Measurements from ENCODE around the gene LRRFIP1. TPM values are rescaled to one million over a fixed set of nuclear protein-coding genes. Genes with fewer than 3 reads are reported as not detected.

LRRFIP1 gene
- total RNA-seq, 1 donor from 2014 or later, result 216 TPM

DNA sequence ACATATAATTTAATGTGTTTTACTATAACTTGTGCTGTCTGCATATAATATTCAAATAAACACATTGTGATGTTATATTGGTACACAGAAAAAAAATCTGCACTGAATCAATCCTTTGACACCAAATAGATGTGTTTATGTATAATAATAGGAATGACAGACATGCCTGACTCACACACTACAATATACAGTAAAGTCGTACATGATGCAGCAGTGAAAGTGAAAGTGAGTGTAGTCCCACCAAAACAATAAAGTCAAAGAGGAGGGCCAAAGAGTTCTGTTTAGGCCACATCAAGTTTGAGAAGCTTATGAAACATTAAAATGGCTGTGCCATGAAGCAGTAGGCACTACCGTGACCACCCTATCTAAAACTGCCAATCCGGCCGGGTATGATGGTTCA is 163.0 kb downstream of the LRRFIP1 start:
- intact Hi-C loops (cut with micrococcal nuclease), result no loop called here
- Mint-ChIP-seq H3K27me3 (no peaks in the 10 kb centered on the region), H3K9me3 (peaks cover 3% of the 10 kb centered on the region), H3K27ac (peak overlapping the region; percentile 51), H3K4me3 (no peak overlapping the region), H3K36me3 (ENCODE audit: low read depth) (peaks cover 22% of the 10 kb centered on the region), H3K4me1 (peaks cover 4% of the 10 kb centered on the region)
- DNase-seq, result no peak

DNA sequence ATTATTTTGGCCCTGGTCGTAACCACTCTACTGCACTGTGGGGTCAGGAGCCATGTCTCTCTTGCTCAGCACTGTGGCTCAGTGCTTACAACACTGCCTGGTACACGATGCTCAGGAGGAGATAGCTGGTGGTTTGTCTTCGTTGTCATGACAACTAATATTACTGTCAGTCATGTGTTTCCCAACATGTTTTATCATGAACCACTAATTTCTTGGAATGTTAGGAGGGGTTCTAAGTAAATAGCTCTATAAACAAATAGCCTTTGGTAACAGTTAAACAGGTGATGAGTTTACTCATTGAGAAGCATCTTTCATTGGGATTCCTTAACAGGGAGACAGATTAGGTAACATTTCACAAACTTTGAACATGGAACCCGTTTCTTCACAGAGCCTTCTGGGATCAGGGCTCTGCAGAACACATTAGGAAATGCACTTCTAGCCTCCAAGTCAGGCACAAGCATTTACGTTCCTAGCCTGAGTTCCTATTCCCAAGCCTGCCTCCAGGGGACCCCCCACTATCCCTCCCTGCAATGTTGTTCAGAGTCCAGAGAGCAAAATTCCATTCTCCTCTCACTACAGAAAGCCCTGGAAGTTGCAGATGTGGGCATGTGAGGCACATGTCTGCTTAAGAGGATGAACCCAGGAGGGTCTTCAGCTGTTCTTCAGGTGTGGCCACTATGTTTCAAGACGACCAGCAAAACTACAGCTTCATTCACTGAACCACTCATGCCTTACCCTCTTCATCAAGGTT is 164.8 kb downstream of the LRRFIP1 start:
- Mint-ChIP-seq H3K36me3 (ENCODE audit: low read depth) (peaks cover 9% of the 10 kb centered on the region), H3K4me3 (no peak overlapping the region), H3K9me3 (no peaks in the 10 kb centered on the region), H3K4me1 (peaks cover 4% of the 10 kb centered on the region), H3K27me3 (no peaks in the 10 kb centered on the region), H3K27ac (no peak overlapping the region)
- intact Hi-C loops (cut with micrococcal nuclease), result no loop called here
- DNase-seq, result no peak

DNA sequence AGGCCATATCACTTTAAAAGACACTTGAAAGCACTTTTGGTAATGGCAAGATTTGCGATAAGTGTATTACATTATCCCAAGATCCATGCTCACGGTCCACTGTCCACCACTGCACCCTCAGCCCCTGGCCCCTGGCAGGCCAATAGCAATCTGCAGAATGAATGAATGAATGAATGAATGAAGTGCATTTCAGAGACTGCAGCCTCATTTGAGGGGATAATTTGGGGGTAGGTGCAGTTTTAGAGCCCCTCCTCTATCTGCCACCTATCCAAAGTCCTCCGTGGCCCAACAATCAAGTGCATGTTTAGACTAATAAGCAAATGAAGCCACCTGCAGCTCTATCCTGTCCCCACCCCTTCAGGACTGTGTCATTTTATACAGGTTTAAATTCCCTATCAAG is 169.9 kb downstream of the LRRFIP1 start:
- H3K9me3 Mint-ChIP-seq, result no peaks in the 10 kb centered on the region
- H3K4me1 Mint-ChIP-seq, result no peaks in the 10 kb centered on the region
- no peaks in the 10 kb centered on the region for H3K27me3 Mint-ChIP-seq
- H3K36me3 Mint-ChIP-seq (ENCODE audit: low read depth), result no peaks in the 10 kb centered on the region
- no peak overlapping the region for H3K4me3 Mint-ChIP-seq
- no peak overlapping the region for H3K27ac Mint-ChIP-seq
- peak; percentile 41 for DNase-seq
- intact Hi-C loops (cut with micrococcal nuclease), result no loop called here

DNA sequence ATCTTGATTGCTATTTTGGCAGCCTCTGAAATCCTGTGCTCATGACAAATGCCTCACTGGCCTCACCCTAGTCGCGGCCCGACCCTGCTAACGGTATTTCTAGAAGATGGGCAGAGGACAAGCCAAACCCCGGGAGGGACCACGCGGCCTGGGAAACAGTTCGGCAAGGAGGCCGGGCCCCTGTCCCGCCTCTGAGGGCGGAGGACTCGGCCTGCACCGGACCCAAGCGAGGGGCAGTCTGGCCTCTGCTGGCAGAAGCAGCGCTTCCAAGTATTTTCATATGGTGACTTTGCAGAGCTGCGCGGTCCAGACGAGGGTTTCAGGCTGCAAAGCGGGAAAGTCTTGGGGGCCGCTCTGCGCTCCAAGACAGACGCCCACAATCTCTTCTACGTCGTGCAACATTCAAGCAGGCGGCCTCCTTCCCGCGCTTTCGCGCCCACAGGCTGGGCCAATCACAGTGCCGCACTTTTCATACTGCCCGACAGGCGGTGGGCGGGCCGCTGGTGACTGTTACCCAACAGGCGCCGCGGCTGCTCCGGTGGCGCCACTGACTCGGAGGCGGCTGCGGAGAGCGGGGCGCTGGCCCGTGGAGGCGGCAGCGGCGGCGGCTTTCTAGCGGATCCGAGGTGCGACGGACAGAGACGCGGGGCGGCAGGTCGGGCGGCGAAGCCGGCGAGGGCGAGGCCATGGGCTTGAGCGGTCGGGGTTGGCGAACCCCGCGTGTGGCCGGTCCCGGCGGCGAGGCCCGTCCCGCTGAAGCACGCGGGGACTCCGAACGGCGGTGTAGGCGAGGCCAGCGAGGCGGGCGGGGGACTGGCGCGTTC is 171.1 kb downstream of the LRRFIP1 start, which contains the start of gene RBM44:
Gene RBM44 (plus strand): TSS at position 544 of the 824 bp plus-strand sequence. CDS start 14,831 bp downstream, outside the sequence.
- intact Hi-C loops (cut with micrococcal nuclease), result no loop called here
- no peaks in the 10 kb centered on the region for H3K27me3 Mint-ChIP-seq
- no peaks in the 10 kb centered on the region for H3K9me3 Mint-ChIP-seq
- peak; percentile 44 for DNase-seq
- H3K4me1 Mint-ChIP-seq, result no peaks in the 10 kb centered on the region
- no peaks in the 10 kb centered on the region for H3K36me3 Mint-ChIP-seq (ENCODE audit: low read depth)
- H3K4me3 Mint-ChIP-seq, result no peak within 1 kb of the TSS
- no peak within 1 kb of the TSS for H3K27ac Mint-ChIP-seq

DNA sequence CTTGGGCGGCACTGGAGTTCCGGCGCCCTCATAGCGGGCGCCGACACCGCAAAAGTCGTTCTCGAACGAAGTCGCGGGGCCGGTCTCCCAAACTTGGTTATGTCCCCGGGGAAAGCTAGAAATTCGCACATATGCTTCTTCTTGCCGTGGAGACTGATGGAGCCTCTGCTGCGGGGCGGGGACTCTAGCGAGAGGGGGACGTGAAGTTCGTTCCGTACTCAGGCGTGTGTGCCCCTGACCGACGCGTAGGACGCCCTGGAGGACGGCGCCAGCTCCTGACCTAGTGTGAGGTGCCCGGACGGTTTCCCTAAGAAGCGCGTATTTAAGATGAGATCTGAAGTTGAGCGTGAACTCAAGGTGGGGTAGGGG is 171.7 kb downstream of the LRRFIP1 start:
- Mint-ChIP-seq H3K27me3 (no peaks in the 10 kb centered on the region), H3K9me3 (no peaks in the 10 kb centered on the region), H3K4me3 (no peak overlapping the region), H3K4me1 (no peaks in the 10 kb centered on the region), H3K36me3 (ENCODE audit: low read depth) (no peaks in the 10 kb centered on the region), H3K27ac (no peak overlapping the region)
- no peak for DNase-seq
- intact Hi-C loops (cut with micrococcal nuclease), result no loop called here

DNA sequence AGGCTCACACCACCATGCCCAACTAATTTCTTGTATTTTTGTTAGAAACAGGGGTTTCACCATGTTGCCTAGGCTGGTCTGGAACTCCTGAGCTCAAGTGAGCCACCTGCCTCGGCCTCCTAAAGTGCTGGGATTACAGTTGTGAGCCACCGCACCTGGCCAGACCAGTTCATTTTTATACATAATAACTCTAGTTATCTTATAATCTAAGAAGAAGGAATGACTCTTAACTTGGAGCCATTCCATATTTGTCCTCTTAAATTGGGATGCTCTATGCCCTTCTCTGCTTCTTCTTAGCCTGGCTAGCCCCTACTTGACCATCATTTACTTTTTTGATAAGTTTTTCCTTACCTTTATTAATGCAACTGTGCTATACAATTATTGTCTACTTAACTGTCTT is 174.1 kb downstream of the LRRFIP1 start:
- Mint-ChIP-seq H3K27me3 (peaks cover 4% of the 10 kb centered on the region), H3K27ac (no peak overlapping the region), H3K9me3 (no peaks in the 10 kb centered on the region), H3K4me1 (no peaks in the 10 kb centered on the region), H3K4me3 (no peak overlapping the region), H3K36me3 (ENCODE audit: low read depth) (no peaks in the 10 kb centered on the region)
- intact Hi-C loops (cut with micrococcal nuclease), result no loop called here
- DNase-seq, result no peak

DNA sequence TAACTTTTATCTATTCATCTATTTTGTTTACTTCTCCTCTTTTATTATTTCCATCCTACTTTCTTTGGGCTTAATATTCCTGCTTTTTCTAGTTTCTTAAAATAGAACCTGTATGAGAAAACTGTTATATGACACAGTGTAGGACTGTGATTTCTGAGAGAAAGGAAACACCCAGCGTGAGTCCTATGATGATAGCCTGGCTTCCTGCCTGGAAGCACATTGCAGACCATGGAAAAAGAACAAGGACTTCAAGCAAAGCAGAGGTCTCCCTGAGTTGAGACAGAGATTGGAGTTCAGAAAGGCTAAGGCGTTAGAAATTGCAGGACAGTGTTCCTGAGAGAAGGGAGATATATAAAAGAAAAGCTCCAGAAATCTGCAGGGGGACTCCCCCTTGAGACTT is 178.9 kb downstream of the LRRFIP1 start:
- Mint-ChIP-seq H3K27me3 (peaks cover 25% of the 10 kb centered on the region), H3K9me3 (no peaks in the 10 kb centered on the region), H3K4me3 (no peak overlapping the region), H3K4me1 (no peaks in the 10 kb centered on the region), H3K36me3 (ENCODE audit: low read depth) (no peaks in the 10 kb centered on the region), H3K27ac (no peak overlapping the region)
- intact Hi-C loops (cut with micrococcal nuclease), result no loop called here
- no peak for DNase-seq

DNA sequence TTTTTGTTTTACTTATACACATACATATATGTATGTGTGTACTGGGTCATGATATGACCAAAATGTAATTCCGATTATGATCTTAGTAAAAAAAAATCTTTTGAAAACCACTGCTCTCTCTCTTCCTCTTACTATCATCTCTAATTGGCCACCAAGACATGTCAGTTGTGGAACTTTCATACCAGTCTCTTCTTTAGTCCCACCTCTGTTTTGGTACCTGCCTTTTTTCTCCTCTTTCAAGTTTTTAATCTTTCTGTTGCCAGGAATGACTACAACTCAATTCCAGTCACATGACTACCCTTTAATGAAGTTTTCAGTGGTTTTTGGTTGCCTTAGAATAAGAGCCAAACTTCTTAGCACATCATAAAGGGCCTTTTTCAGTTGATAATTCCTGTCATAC is 188.2 kb downstream of the LRRFIP1 start:
- no peak overlapping the region for H3K27ac Mint-ChIP-seq
- H3K4me1 Mint-ChIP-seq, result peaks cover 3% of the 10 kb centered on the region
- intact Hi-C loops (cut with micrococcal nuclease), result no loop called here
- peaks cover 3% of the 10 kb centered on the region for H3K9me3 Mint-ChIP-seq
- H3K4me3 Mint-ChIP-seq, result no peak overlapping the region
- peaks cover 17% of the 10 kb centered on the region for H3K27me3 Mint-ChIP-seq
- H3K36me3 Mint-ChIP-seq (ENCODE audit: low read depth), result no peaks in the 10 kb centered on the region
- no peak for DNase-seq

DNA sequence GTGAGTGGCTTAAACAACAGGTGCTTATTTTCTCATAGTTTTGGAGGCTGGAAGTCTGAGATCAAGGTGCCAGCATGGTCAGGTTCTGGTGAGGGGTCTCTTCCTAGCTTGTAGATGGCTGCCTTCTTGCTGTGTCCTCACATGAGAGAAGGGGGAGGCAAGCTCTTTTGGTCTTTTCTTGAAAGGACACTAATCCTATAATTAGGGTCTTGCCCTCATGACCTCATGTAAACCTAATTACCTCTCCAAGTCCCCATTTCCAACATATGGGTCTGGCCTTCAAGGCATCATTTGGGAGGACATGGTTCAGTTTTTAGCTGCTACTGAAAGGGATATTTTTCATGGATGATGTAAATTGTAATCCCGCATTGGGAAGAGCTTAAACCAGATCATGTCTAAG is 189.1 kb downstream of the LRRFIP1 start:
- peaks cover 3% of the 10 kb centered on the region for H3K4me1 Mint-ChIP-seq
- no peak for DNase-seq
- peaks cover 3% of the 10 kb centered on the region for H3K9me3 Mint-ChIP-seq
- H3K36me3 Mint-ChIP-seq (ENCODE audit: low read depth), result no peaks in the 10 kb centered on the region
- no peak overlapping the region for H3K27ac Mint-ChIP-seq
- H3K4me3 Mint-ChIP-seq, result no peak overlapping the region
- intact Hi-C loops (cut with micrococcal nuclease), result no loop called here
- peaks cover 12% of the 10 kb centered on the region for H3K27me3 Mint-ChIP-seq

DNA sequence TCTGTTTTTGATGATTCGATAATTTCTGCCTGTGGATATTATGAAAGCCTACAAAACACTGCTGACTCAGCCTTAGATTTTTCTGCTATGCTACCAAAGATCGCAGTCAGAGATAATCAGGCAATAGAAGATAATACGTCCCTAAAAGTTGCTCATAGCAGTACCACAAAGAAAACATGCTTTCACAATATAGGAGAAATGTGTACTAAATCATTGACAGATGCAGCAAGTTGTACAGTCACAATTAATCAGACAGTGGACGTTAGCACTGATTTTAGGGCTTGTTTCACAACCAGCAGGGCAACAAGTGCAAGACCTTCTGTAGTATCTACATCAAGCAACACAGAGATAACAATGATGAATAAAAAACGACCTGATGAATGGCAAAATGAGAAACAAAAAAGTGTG is 190.7 kb downstream of the LRRFIP1 start:
- Mint-ChIP-seq H3K36me3 (ENCODE audit: low read depth) (no peaks in the 10 kb centered on the region), H3K27me3 (peaks cover 9% of the 10 kb centered on the region), H3K4me1 (peaks cover 3% of the 10 kb centered on the region), H3K9me3 (peaks cover 3% of the 10 kb centered on the region), H3K27ac (no peak overlapping the region), H3K4me3 (no peak overlapping the region)
- no peak for DNase-seq
- intact Hi-C loops (cut with micrococcal nuclease), result no loop called here

DNA sequence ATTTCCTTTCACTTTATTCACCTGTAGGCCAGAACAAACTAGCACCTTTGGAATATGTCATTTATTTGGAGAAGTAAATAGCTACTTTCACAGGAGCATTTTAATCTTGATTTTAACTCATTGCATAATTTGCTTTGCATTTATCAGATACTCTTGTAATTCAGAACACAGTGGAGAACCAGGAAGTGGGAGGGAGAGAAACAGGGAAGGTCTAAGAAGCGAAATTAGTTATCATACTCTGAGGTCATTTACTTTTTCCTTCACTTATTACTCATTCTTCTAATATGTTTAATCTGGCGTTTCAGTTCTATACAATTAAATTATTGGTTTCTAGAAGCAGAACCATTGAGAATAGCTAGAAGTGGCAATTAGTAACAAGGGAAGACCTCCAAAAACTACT is 191.8 kb downstream of the LRRFIP1 start:
- intact Hi-C loops (cut with micrococcal nuclease), result no loop called here
- Mint-ChIP-seq H3K4me3 (no peak overlapping the region), H3K36me3 (ENCODE audit: low read depth) (no peaks in the 10 kb centered on the region)

DNA sequence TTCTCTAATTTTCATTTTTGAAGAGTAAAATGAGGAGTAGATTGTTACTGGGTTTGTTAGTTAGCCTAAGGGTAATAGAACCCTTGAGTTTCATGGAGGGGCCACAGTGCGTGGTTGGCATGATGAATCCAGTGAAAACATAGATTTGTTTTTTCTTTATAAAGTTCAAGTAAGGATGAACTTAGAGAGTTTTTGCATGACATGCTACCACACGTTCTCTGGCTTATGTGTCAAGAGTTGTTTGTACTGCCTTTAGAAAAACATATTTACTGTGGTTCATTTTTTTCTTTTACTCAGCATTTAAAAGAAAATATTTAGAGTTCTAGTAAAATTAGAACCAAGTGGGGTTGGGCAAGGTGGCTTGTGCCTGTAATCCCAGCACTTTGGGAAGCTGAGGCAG is 193.0 kb downstream of the LRRFIP1 start:
- intact Hi-C loops (cut with micrococcal nuclease), result no loop called here
- H3K27ac Mint-ChIP-seq, result no peak overlapping the region

More for the DNA sequence above, 191.8 kb downstream of the LRRFIP1 start:
- Mint-ChIP-seq H3K9me3 (peaks cover 3% of the 10 kb centered on the region), H3K27me3 (peaks cover 10% of the 10 kb centered on the region), H3K27ac (no peak overlapping the region), H3K4me1 (peaks cover 3% of the 10 kb centered on the region)
- no peak for DNase-seq

DNA sequence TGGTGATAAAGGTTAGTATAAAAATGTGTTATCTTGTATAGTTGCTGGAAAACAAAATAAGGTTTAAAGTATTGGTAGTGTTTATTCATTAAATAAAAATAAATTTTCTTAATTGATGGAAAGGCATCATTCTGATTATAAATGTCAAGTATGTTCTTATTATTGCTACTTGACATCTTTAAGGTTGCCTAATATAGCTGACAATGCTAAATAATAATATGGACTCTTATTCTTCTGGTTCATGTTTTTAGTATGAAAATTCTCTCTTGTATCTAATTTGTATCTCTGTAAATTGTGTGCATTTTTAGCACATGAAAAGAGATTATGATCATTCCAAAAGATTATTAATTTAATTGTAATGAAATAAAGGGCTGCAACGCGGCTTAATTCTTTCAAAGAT is 196.2 kb downstream of the LRRFIP1 start:
- Mint-ChIP-seq H3K36me3 (ENCODE audit: low read depth) (no peaks in the 10 kb centered on the region), H3K4me3 (no peak overlapping the region), H3K9me3 (no peaks in the 10 kb centered on the region), H3K27ac (no peak overlapping the region), H3K27me3 (peaks cover 12% of the 10 kb centered on the region), H3K4me1 (no peaks in the 10 kb centered on the region)
- intact Hi-C loops (cut with micrococcal nuclease), result no loop called here
- no peak for DNase-seq

More for the DNA sequence above, 193.0 kb downstream of the LRRFIP1 start:
- Mint-ChIP-seq H3K4me1 (peaks cover 3% of the 10 kb centered on the region), H3K9me3 (peaks cover under 1% of the 10 kb centered on the region), H3K4me3 (no peak overlapping the region), H3K27me3 (peaks cover 9% of the 10 kb centered on the region), H3K36me3 (ENCODE audit: low read depth) (no peaks in the 10 kb centered on the region)
- DNase-seq, result no peak

DNA sequence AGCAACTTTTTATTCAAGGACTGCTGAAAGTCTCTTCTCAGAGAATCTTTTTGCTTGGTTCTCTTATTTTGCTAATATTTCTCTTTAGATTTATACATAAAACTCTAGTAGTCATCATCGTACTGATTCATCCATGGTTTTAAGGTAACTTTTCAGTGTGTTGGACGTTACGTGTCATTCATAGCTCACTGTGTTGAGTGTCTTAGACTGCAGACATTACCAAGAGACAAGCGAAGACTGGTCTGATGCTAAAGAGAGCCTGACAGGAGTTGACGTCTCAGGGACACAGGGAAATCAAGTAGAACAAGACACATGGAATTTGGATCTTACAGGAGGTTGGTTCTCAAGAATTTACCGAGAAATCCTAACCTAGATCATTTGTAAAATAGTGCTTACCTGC is 196.7 kb downstream of the LRRFIP1 start:
- no peak overlapping the region for H3K27ac Mint-ChIP-seq
- intact Hi-C loops (cut with micrococcal nuclease), result no loop called here
- no peak for DNase-seq
- H3K9me3 Mint-ChIP-seq, result no peaks in the 10 kb centered on the region
- H3K36me3 Mint-ChIP-seq (ENCODE audit: low read depth), result no peaks in the 10 kb centered on the region
- H3K27me3 Mint-ChIP-seq, result peaks cover 12% of the 10 kb centered on the region
- H3K4me1 Mint-ChIP-seq, result no peaks in the 10 kb centered on the region
- H3K4me3 Mint-ChIP-seq, result no peak overlapping the region
